ENCODE measurements around the gene MERTK.

The MERTK gene

GRCh38 chr2:111900859-111901258, 2.5 kb downstream of the MERTK start:
- Histone ChIP-seq H3K36me3 (ENCODE audit: control insufficient read depth, low read length) (no peaks in the 10 kb centered on the region), H4K20me1 (ENCODE audit: control insufficient read depth, insufficient read depth, low read depth, low read length) (no peaks in the 10 kb centered on the region), H3K4me1 (ENCODE audit: control insufficient read depth, low read length) (peaks cover 9% of the 10 kb centered on the region), H3K4me3 (ENCODE audit: low read length) (no peak overlapping the region), H3F3A (ENCODE audit: control insufficient read depth, insufficient read depth) (0 out of 2 replicates have a peak, but pooled peaks cover 5% of the 10 kb centered on the region), H3K9me2 (replicated peaks; ENCODE audit: control insufficient read depth, low read length) (no peaks in the 10 kb centered on the region), H3K27me3 (ENCODE audit: control insufficient read depth, low read length) (peaks cover 40% of the 10 kb centered on the region), H3K4me2 (ENCODE audit: low read length) (no peak overlapping the region), H3K9me3 (ENCODE audit: control insufficient read depth, insufficient read depth, low read length) (no peaks in the 10 kb centered on the region), H3K27ac (ENCODE audit: low read depth, low read length) (no peak overlapping the region), H3K79me2 (ENCODE audit: control insufficient read depth, low read length) (no peaks in the 10 kb centered on the region)
- peak; percentile 44 for TF ChIP-seq CTCF (IDR thresholded peaks at IDR 0.05; ENCODE audit: low read depth, low read length, poor library complexity, severe bottlenecking)
- TF ChIP-seq EZH2phosphoT487 (IDR thresholded peaks at IDR 0.05; ENCODE audit: borderline replicate concordance, low read length) = no peak

- Histone ChIP-seq H3F3A (ENCODE audit: control insufficient read depth, insufficient read depth) (0 out of 2 replicates have a peak, but pooled peaks cover 5% of the 10 kb centered on the region), H3K4me2 (ENCODE audit: low read length) (no peak overlapping the region), H3K36me3 (ENCODE audit: control insufficient read depth, low read length) (no peaks in the 10 kb centered on the region), H3K27me3 (ENCODE audit: control insufficient read depth, low read length) (peaks cover 30% of the 10 kb centered on the region), H4K20me1 (ENCODE audit: control insufficient read depth, insufficient read depth, low read depth, low read length) (no peaks in the 10 kb centered on the region), H3K79me2 (ENCODE audit: control insufficient read depth, low read length) (no peaks in the 10 kb centered on the region), H3K9me3 (ENCODE audit: control insufficient read depth, insufficient read depth, low read length) (no peaks in the 10 kb centered on the region), H3K4me3 (ENCODE audit: low read length) (no peak overlapping the region), H3K27ac (ENCODE audit: low read depth, low read length) (no peak overlapping the region), H3K4me1 (ENCODE audit: control insufficient read depth, low read length) (peaks cover 20% of the 10 kb centered on the region), H3K9me2 (replicated peaks; ENCODE audit: control insufficient read depth, low read length) (no peaks in the 10 kb centered on the region)
- no peak for TF ChIP-seq EZH2phosphoT487 (IDR thresholded peaks at IDR 0.05; ENCODE audit: borderline replicate concordance, low read length)
- TF ChIP-seq CTCF (IDR thresholded peaks at IDR 0.05; ENCODE audit: low read depth, low read length, poor library complexity, severe bottlenecking) = no peak
These were observed 5.1 kb downstream of the MERTK start for GRCh38 chr2:111903516-111903915.

GRCh38 chr2:111903930-111904439, 5.6 kb downstream of the MERTK start:
- TF ChIP-seq CTCF (IDR thresholded peaks at IDR 0.05; ENCODE audit: low read depth, low read length, poor library complexity, severe bottlenecking) (no peak), EZH2phosphoT487 (IDR thresholded peaks at IDR 0.05; ENCODE audit: borderline replicate concordance, low read length) (no peak)
- Histone ChIP-seq H3K27ac (ENCODE audit: low read depth, low read length) (no peak overlapping the region), H3K4me3 (ENCODE audit: low read length) (no peak overlapping the region), H4K20me1 (ENCODE audit: control insufficient read depth, insufficient read depth, low read depth, low read length) (no peaks in the 10 kb centered on the region), H3K27me3 (ENCODE audit: control insufficient read depth, low read length) (peaks cover 25% of the 10 kb centered on the region), H3K9me3 (ENCODE audit: control insufficient read depth, insufficient read depth, low read length) (no peaks in the 10 kb centered on the region), H3K36me3 (ENCODE audit: control insufficient read depth, low read length) (no peaks in the 10 kb centered on the region), H3F3A (ENCODE audit: control insufficient read depth, insufficient read depth) (0 out of 2 replicates have a peak, but pooled peaks cover 5% of the 10 kb centered on the region), H3K9me2 (replicated peaks; ENCODE audit: control insufficient read depth, low read length) (no peaks in the 10 kb centered on the region), H3K4me1 (ENCODE audit: control insufficient read depth, low read length) (peaks cover 15% of the 10 kb centered on the region), H3K4me2 (ENCODE audit: low read length) (no peak overlapping the region), H3K79me2 (ENCODE audit: control insufficient read depth, low read length) (no peaks in the 10 kb centered on the region)

Data from DOHH2 (cell line).